AG04449 (cell line): ENCODE results near the gene ZFYVE1.
"Not testable (repeated sequence)": the region's sequence is repeated elsewhere in the genome, so short reads cannot be mapped to it uniquely, and the experiment has no call there.

Source experiments
- CTCF ChIA-PET: fragments of 350-600 bp; formaldehyde crosslinking; extraction: SDS; loops from one replicate; lab custom pipeline; 2021; ENCODE audit warnings: antibody characterized with exemption; lab: Yijun Ruan, JAX
- POLR2A ChIA-PET: fragments of 400-600, 350-600 bp; formaldehyde crosslinking; extraction: SDS; loops from one replicate; lab custom pipeline; 2020; ENCODE audit warnings: antibody characterized with exemption, inconsistent platforms; lab: Yijun Ruan, JAX
- DNase-seq: peaks from one replicate; pipeline ENCODE4 v3.0.0-alpha.2; 2010; ENCODE audit warnings: low read depth, low spot score
- H3K4me3 ChIP-seq: 2 replicates; pipeline ENCODE4 v1.5.1; 2011; ENCODE audit warnings: low read depth, mild to moderate bottlenecking, control low read depth, low read length
- CTCF ChIP-seq: IDR thresholded peaks from one replicate; pipeline ENCODE4 v1.5.1; 2011; ENCODE audit warnings: mild to moderate bottlenecking, moderate library complexity, low read length, control low read depth, inconsistent platforms; ENCODE audit not compliant: insufficient read depth; ENCODE audit errors: missing control alignments

ZFYVE1 gene

DNA sequence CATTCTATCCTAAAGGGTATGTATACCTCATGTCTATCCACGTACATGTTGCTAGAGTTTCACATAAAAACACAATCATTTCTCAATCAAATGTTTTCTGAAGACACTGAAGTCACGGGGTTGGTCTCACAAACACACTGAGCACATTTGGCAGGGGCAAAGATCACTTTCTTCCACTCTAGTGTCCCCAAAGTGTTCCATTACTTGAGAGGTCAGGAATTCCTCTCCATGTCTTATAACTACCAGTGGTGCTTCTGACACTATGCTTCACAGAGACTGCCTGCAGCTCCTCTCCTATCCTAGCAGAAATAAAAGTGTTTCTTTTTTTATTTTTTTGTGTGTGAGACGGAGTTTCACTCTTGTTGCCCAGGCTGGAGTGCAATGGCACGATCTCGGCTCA lies 19.1 kb downstream of the ZFYVE1 start:
- ChIA-PET POLR2A (no interaction called here), CTCF (no interaction called here)
- no peak overlapping the region for H3K4me3 ChIP-seq
- no peak for TF ChIP-seq CTCF
- no peak for DNase-seq

DNA sequence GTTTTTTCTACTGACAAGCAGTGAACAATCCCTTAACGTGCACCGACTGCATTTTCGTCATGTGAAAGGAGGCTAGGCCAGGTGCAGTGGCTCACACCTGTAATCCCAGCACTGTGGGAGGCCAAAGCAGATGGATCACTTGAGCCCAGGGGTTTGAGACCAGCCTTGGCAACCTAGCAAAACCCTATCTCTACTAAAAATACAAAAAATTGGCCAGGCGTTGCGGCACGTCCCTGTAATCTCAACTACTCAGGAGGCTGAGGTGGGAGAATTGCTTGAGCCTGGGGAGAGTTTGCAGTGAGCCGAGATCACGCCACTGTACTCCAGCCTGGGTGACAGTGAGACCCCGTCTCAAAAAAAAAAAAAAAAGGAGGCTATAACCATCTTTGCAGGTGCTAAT lies 22.3 kb downstream of the ZFYVE1 start:
- CTCF ChIA-PET = interaction anchor here (0.9 kb wide), 1 partner anchor 492 kb away, joined by 3 read pairs; no protein-coding TSS in a partner anchor
- DNase-seq, POLR2A ChIA-PET, H3K4me3 ChIP-seq: not testable (repeated sequence)

GRCh38 chr14:73003681-73004080 lies 23.2 kb downstream of the ZFYVE1 start:
- CTCF ChIA-PET = interaction anchor here (0.9 kb wide), 1 partner anchor 491 kb away, joined by 3 read pairs; no protein-coding TSS in a partner anchor
- no peak overlapping the region for H3K4me3 ChIP-seq
- POLR2A ChIA-PET = no interaction called here
- TF ChIP-seq CTCF = no peak
- no peak for DNase-seq

- DNase-seq = no peak
- no peak overlapping the region for H3K4me3 ChIP-seq
- ChIA-PET POLR2A (no interaction called here), CTCF (no interaction called here)
- TF ChIP-seq CTCF = no peak
Observed at GRCh38 chr14:73000073-73000472, 26.8 kb downstream of the ZFYVE1 start.

GRCh38 chr14:72999316-72999715 lies 27.6 kb downstream of the ZFYVE1 start:
- no peak for DNase-seq
- CTCF ChIA-PET = no interaction called here
- TF ChIP-seq CTCF = no peak
- H3K4me3 ChIP-seq = no peak overlapping the region
- POLR2A ChIA-PET = no interaction called here

GRCh38 chr14:72998252-72998903 lies 28.5 kb downstream of the ZFYVE1 start:
- H3K4me3 ChIP-seq = no peak overlapping the region
- TF ChIP-seq CTCF = no peak
- CTCF ChIA-PET = interaction anchor here (0.8 kb wide), 1 partner anchor 16 kb away, joined by 4 read pairs; no protein-coding TSS in a partner anchor
- POLR2A ChIA-PET = interaction anchor here (0.7 kb wide), 1 partner anchor 29 kb away, joined by 3 read pairs; the partner anchor contains the start of gene ZFYVE1
- no peak for DNase-seq

GRCh38 chr14:72996916-72997315 lies 30.0 kb downstream of the ZFYVE1 start:
- TF ChIP-seq CTCF = no peak
- no peak for DNase-seq
- H3K4me3 ChIP-seq = no peak overlapping the region
- CTCF ChIA-PET = interaction anchor here (0.7 to 1.8 kb wide), 2 partner anchors 35 to 49 kb away, joined by 3 to 7 read pairs; no protein-coding TSS in a partner anchor
- POLR2A ChIA-PET = no interaction called here
